Activated CD4-positive, alpha-beta T cell treated with anti-CD3 and anti-CD28 coated beads, Interleukin-2, amount 50 U/mL, for 48 hours (primary cell): ENCODE results near the gene CUBN.

Experiments used
- DNase-seq, 2 experiments: peaks; one replicate each; pipeline ENCODE4 v3.0.0-alpha.2; 2020

Gene CUBN

DNA sequence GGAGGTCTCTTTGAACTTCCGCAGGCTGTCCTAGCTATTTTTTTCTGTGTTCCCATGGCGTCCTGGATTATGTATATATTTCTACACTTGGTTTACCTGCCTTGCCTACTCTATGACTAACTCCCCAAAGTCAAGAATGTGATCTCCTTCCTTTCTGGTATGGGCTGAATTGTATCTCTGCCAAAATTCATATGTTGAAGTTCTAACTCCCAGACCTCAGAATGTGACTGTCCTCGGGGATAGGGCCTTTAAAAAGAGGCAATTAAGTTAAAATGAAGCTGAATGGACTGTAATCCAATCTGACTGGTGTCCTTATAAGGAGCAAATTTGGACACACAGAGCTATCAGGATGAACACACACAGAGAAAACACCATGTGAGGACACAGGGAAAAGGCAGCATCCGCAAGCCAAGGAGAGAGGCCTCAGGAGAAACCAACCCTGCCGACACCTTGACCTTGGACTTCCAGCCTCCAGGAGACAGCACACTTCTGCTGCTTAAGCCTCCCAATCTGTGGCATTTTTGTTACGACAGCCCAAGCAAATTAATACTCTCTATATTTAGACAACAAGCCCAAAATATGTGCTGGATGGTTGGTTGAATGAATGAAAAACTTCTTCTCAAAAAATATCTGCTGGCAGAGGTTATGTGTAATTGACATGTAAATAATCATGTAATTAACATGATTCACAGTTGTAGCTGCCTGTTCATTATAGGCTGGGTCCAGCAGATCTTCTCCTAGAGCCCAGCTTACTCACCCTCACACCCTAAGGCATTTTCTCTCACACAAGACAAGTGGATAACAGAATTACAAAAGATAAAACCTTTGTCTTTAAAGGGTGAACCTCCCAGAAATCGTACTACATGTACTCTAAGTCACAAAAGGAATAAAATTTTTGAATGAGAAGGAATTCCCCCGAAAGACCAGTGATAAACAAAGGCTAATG is 123.7 kb downstream of the CUBN start:
- no peak for DNase-seq

DNA sequence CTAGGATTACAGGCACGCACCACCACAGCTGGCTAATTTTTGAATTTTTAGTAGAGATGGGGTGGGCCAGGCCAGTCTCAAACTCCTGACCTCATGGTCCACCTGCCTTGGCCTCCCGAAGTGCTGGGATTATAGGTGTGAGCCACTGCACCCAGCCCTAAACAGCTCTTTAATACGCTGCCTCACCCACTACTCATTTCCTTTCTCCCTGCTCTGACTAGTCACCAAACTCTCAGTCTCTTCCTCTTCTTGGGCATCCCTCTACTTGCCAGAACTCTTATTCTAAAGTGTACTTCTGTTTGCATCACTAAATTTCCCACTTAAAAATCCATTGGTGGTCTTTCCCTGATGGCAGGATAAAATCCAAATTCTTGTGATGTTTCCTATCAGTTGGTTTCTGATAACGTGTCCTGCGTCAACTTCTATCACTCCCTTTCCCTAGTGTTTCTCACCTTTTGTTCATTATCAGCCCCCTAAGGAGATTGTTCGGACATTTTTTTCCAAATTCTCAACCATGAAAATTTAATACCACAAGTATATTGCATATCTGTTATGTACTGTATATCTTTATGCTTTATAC is 124.7 kb downstream of the CUBN start:
- no peak for DNase-seq

DNA sequence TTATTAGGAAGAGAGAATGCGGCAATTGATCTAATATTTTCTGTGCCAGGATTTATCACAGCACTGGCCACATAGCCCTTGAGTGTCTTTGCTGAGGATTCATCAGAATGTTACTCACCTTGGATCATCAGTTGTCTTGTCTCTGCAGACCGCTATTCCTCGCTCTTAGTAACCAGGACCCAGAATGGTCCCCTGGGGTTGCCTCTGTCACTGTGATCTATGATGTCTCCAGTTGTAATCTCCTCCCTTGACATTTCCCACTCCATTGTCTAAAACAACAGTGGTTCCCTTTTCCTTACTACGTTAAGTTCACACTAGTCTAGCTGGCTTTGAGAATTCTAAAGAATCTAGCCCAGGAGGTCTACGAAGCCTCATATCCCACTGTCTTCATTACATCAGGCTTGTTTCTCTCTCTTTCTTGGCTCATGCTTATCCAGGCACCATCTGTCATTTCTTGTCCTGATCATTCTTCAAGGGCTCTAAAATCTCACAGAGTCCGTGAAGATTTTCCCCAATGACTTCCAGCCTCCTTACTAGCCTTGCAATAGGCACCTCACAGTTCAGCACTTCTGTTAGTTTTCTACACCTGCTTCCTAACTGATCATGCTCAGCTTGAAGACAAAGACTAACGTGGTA is 125.8 kb downstream of the CUBN start:
- no peak for DNase-seq

DNA sequence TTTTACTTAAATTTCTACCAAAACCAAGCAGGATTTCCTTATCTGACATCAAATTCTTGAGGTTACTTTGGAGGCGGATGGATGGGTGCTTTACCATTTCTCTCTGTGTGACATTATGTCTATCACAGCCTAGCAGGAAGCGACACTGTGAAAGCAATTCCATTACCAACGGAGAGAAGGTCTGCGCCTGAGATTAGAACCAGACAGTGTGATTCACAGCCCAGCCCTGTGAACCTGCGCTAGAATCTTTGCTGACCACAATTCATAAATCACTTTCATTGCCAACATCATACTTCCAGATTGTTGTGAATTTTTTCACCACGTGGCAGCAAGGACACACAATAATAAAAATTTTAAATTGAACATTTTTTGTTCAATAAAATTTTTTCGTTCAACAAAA is 126.5 kb downstream of the CUBN start:
- DNase-seq: peak; percentile 47 to 66

DNA sequence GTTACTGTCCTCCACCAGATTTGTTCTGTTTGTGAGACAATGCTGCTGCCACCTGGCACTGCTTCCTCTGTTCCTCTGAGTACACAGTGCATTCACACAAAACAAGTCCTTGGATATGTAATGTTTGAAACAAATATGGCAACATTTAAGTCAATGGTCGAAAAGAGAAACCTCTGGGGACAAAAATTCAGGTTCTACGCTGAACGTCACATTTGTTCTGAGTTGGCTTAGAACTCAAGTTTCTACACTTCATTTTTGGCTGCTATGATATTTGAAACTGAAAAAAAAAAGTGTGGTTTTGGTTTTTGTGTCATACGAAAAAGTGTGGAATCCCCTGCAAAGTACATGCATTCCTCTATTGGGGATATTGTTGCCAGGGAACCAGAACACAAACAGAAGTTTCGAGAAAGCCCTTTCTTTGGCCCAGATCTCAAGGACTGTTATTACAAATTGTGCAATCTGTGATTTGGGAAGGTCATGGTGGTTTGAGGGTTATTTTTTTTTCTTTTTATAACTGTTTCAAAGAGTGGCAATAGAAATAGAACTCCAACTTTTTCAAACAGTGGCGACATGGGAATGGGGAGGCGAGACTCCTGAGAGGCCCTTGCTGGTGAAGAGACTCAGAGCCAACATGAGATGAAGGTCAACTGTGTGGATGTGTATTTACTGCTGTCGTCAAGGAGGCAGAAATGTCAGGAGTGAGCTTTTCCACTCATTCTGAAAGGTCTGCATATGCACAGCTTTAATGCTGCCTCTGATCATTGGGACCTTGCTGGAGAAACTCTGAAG is 127.5 kb downstream of the CUBN start:
- peak; percentile 21 to 36 for DNase-seq

GRCh38 chr10:17001297-17001744 is 128.3 kb downstream of the CUBN start:
- DNase-seq: no peak

DNA sequence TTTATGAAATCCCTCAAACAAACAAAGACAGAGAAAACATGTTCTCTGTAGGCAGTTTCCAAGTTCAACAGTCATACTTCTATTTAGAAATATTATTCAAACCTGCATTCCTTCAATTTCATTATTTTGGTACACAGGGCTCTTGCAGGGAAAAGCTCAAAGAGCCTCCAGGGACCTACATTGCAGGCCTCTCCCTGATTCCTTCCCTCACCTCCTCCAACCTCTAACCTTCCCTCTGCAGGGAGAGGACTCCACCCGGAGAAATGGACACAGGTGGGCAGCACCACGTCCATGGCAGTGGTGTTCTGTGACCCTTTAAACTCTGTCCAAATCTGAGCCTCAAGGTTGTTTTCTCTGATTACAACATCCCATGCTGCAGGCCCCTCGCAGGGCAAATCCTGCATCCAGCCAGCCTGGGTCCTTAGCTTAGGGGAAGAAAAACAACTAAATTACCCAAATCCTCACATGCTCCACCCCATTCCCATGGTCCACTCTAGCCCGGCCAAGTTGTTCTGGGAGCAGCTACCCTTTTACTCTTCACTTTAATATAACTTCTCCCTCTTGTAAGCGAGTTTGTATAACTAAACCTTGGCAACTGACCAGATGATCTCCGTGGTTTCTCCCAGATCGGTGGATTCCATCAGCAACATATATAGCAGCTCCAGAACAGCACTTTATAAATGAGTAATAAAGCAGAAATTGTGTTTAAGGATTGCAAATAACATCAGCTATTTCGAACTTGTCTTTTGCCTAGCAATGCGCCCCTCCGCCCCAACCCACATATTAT is 129.8 kb downstream of the CUBN start:
- no peak for DNase-seq

GRCh38 chr10:16996530-16996964 is 133.1 kb downstream of the CUBN start:
- no peak for DNase-seq

GRCh38 chr10:16995867-16996529 is 133.6 kb downstream of the CUBN start:
- no peak for DNase-seq

DNA sequence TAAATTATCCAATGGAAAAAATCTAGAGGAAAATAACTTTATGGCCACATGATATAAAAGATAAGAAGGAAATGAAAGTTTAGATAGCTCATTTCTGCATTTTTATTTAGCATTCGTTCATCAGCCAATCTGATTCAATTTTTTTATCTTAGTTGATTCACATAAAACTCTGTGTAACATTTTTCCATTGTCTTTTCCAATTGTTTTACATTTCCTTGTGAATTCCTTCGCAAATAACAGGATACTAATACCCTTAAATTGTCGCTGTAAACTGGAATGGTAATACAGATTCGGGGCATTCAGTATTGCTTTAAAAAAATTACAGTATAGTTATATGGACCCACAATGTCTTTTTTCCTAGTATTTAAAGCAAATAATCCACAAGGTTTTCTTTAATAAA is 136.4 kb downstream of the CUBN start:
- no peak for DNase-seq

DNA sequence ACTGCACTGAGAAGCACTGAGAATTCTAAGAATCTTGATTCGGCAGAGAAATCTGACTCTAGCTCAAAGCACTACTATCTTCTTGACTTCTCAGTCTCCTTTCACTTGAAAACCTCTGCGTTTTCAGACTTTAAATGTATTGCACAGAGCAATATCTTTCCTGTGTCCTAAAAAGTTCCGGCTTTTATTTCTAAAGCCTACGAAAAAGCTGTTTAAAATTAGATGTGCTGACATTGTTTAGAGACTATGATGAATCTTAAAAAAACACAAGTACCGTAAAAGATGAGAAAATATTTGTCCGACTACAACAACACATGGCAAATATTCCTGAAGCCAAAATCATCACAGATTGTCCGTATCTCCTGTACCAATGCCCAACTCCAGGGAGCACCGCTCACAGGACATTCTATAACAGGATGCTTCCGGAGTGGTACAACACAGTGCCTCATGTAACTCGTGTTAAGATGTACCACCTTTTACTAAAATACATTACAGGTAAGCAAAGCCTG is 136.9 kb downstream of the CUBN start:
- no peak for DNase-seq

DNA sequence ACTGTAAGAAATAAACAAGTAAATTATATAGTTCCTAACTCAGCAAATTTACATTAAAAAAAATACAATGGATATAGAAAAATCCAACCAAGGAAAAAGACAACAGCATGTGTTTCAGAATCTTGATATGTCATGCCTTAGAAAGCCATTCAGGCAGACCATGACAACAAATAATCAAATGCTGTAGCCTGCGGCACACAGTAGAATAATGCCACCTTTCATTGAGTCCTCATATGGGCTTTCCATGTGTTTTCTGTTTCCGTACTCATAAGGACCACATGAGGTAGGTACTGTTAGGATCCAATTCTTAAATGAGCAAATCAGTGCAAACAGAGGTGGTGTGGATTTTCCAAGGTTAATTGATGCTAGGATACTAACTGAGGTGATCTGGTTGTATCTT is 138.6 kb downstream of the CUBN start:
- no peak for DNase-seq

DNA sequence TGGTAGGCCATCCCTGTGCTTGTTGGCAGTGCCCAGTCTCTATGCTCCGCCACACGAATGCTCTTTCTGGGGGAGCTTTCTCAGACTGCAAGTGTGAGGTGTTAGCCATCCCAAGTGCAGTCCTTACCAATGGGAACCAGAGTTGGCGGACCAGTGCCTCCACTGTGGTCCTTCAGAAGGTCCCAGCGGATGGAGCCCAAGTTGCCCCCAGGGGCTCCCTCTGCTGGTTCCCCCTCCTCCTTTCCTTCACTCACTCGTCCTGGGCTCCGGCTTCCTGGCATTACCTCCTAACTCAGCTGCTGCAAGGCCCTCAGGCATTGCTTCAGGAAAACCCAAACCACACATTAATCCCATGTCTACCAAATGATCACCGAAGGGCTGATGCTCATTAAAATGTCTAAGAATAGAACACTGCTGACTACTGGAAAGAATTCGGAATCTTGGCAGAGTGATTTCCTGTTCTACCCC is 139.8 kb downstream of the CUBN start:
- DNase-seq: no peak

DNA sequence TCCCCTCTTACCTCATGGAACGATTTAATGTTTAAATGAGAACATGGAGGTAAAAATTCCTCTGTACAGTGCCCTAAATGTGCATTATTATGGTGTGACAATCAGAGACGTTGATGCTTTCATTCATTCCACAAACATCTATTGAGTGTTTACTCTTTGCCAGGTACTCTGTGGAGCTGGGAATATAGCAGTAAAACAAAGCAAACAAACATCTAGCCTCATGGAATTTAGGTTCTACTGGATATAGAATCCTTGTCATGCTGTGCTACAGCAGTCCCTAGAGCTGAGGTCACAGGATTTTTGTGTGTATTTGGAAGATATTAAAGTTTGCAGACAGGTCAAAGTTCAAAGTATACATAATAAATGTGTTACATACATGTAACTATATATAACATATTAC is 140.7 kb downstream of the CUBN start:
- DNase-seq: no peak

- no peak for DNase-seq
Measured at GRCh38 chr10:16987976-16988610, 141.5 kb downstream of the CUBN start.

GRCh38 chr10:16987206-16987621 is 142.4 kb downstream of the CUBN start:
- no peak for DNase-seq

- DNase-seq: no peak
Measured at GRCh38 chr10:16986406-16987205, 143.0 kb downstream of the CUBN start.

GRCh38 chr10:16986082-16986405 is 143.6 kb downstream of the CUBN start:
- DNase-seq: no peak

- no peak for DNase-seq
Measured at GRCh38 chr10:16984242-16984641, 145.4 kb downstream of the CUBN start.

GRCh38 chr10:16976803-16977202 is 152.8 kb downstream of the CUBN start:
- no peak for DNase-seq
